ENCODE results near the gene NEURL4. TPM values are rescaled to one million over a fixed set of nuclear protein-coding genes. Genes with fewer than 3 reads are reported as not detected.

Gene NEURL4
- total and polyA plus RNA-seq, 9 donors: 13.3 to 21.7 (median 18.8) TPM

DNA sequence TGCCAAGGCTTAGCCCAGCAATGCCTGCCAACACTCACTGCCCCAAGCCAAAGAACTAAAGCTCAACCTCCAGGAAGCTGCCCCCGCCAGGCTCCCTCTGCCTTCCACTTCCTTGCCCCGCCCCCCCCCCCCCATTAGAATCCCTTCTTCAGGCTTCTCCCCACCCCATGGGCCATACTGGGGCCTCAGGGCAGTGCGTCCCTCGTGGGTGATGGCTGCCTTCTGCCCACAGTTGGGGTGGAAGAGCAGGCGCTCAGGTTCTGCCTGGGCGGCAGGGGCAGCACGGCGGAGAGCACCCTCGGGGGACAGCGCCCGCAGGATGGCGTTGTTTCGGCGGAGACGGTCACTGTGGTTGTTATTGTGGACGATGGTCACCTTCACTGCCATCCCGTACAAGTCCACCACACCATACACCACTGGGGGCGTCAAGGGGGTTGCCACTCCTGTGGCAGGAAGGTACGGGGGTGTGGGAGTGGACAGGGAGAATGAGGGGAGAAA lies 4.1 kb downstream of the NEURL4 start:
- no peaks in the 10 kb centered on the region for H3K9me3 ChIP-seq (replicated peaks; ENCODE audit: control insufficient read depth, low read depth, low read length)
- H3K4me3 ChIP-seq (ENCODE audit: low read length): no peak overlapping the region
- WGBS (ENCODE audit: insufficient coverage): 86% methylated on average over 1 of the region's 19 CpGs
- H3K4me1 ChIP-seq (ENCODE audit: control insufficient read depth, insufficient read depth, low read length): peaks cover 8% of the 10 kb centered on the region
- peaks cover 73% of the 10 kb centered on the region for H3K36me3 ChIP-seq (ENCODE audit: control insufficient read depth, insufficient read depth, low read length)
- no peak overlapping the region for H3K27ac ChIP-seq (ENCODE audit: low read length)
- DNase-seq: no peak
- H3K27me3 ChIP-seq (ENCODE audit: control insufficient read depth, insufficient read depth, low read length): no peaks in the 10 kb centered on the region

- Histone ChIP-seq H3K9me3 (replicated peaks; ENCODE audit: control insufficient read depth, low read depth, low read length) (no peaks in the 10 kb centered on the region), H3K27ac (ENCODE audit: low read length) (no peak overlapping the region), H3K4me1 (ENCODE audit: control insufficient read depth, insufficient read depth, low read length) (peaks cover 8% of the 10 kb centered on the region), H3K4me3 (ENCODE audit: low read length) (no peak overlapping the region), H3K27me3 (ENCODE audit: control insufficient read depth, insufficient read depth, low read length) (no peaks in the 10 kb centered on the region), H3K36me3 (ENCODE audit: control insufficient read depth, insufficient read depth, low read length) (peaks cover 75% of the 10 kb centered on the region)
- no CpG with 5 or more reads among the region's 3 CpGs for WGBS (ENCODE audit: insufficient coverage)
- DNase-seq: no peak
These were observed 4.7 kb downstream of the NEURL4 start for GRCh38 chr17:7324438-7324779.

DNA sequence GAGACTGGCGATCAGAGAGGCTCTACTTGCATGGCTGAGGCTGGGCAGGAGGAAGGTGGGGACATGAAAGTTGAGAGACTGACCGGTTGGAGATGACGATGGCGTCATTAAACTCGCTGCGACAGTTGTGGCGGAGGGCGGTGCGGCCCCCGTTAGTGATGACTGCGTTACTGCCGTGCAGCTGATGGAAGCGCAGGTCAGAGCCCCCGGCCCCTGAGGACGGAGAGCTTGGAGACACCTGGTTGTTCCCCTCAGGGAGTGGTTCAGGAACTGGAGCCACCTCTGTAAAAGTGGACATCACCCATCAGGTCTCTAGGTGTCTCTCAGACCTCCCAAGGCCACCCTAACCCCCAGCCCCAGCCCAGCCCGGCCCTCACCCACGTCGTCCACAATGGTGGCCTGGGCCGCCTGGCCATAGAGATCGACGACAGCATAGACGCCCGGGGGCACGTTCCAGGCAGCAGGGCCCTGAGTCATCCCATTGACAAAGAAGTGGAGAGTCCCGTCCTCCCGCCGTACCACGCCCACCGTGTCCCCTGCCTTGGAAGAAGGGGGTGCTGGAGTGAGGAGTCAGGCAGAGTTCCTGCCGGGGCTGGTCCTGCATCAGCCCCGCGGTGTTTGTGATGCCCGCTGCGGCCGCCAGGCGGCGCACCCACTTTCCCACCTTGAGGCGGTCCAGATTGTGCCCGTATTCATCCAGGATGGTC lies 5.3 kb downstream of the NEURL4 start:
- no peak overlapping the region for H3K4me3 ChIP-seq (ENCODE audit: low read length)
- H3K4me1 ChIP-seq (ENCODE audit: control insufficient read depth, insufficient read depth, low read length): peaks cover 8% of the 10 kb centered on the region
- no peaks in the 10 kb centered on the region for H3K27me3 ChIP-seq (ENCODE audit: control insufficient read depth, insufficient read depth, low read length)
- WGBS (ENCODE audit: insufficient coverage): 67% methylated on average over 36 of the region's 39 CpGs
- peaks cover 78% of the 10 kb centered on the region for H3K36me3 ChIP-seq (ENCODE audit: control insufficient read depth, insufficient read depth, low read length)
- DNase-seq: no peak
- no peaks in the 10 kb centered on the region for H3K9me3 ChIP-seq (replicated peaks; ENCODE audit: control insufficient read depth, low read depth, low read length)
- H3K27ac ChIP-seq (ENCODE audit: low read length): no peak overlapping the region

DNA sequence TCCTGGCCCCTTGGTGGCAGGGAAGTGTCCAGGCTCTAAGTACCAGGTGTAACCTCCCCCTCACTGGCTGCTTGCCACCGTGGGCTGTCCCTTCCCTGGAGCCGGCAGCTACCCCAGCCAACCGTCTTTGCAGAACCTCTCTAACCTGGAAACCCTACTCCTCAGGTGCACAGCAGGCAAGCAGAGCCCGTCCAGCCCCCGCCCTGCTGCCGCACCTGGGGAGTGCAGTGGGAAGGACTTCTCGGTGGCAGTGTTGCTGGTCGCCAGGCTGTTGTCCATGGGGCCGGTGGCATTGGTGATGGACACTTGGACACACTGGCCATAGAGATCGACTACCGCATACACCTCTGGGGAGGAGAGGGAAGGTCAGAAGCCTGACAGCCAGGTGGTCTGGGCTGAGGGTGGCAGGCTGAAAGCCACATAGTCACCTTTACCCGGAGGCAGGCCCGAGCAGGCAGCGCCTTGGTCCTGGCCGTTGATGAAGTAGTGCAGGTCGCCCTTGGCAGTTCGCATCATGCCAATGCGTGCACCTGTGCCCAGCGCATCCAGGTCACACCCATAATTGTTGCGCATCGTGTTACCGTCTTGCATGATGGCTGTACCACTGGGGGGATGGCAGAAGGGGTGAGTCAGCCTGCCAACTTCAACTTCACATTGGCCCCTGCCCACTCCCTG lies 6.5 kb downstream of the NEURL4 start:
- WGBS (ENCODE audit: insufficient coverage): 95% methylated on average over 15 of the region's 22 CpGs
- Histone ChIP-seq H3K4me1 (ENCODE audit: control insufficient read depth, insufficient read depth, low read length) (no peaks in the 10 kb centered on the region), H3K27me3 (ENCODE audit: control insufficient read depth, insufficient read depth, low read length) (no peaks in the 10 kb centered on the region), H3K36me3 (ENCODE audit: control insufficient read depth, insufficient read depth, low read length) (peaks cover 90% of the 10 kb centered on the region), H3K27ac (ENCODE audit: low read length) (no peak overlapping the region), H3K9me3 (replicated peaks; ENCODE audit: control insufficient read depth, low read depth, low read length) (no peaks in the 10 kb centered on the region), H3K4me3 (ENCODE audit: low read length) (no peak overlapping the region)
- no peak for DNase-seq

DNA sequence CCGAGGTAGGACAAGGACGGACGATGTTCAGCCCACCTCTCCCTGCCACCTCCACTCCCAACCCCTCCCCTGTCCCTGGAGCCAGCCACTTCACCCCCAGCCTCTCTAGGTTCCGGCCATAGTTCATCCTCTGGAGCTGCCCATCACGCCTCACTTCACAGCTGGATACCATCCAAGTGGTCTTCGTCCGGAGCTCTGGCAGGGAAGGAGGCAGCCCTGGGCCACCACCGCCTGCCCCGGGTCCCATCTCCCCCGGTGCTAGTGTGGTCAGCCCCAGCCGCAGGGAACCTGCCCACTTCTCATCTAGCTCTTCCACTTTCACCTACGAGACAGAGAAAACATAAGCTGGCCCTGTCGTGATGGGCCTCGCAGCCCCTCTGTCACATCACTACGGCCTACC lies 7.7 kb downstream of the NEURL4 start:
- Histone ChIP-seq H3K36me3 (ENCODE audit: control insufficient read depth, insufficient read depth, low read length) (peaks cover 89% of the 10 kb centered on the region), H3K4me3 (ENCODE audit: low read length) (no peak overlapping the region), H3K4me1 (ENCODE audit: control insufficient read depth, insufficient read depth, low read length) (no peaks in the 10 kb centered on the region), H3K27ac (ENCODE audit: low read length) (no peak overlapping the region), H3K27me3 (ENCODE audit: control insufficient read depth, insufficient read depth, low read length) (no peaks in the 10 kb centered on the region), H3K9me3 (replicated peaks; ENCODE audit: control insufficient read depth, low read depth, low read length) (no peaks in the 10 kb centered on the region)
- no peak for DNase-seq
- WGBS (ENCODE audit: insufficient coverage): 90% methylated on average over 14 of the region's 15 CpGs

DNA sequence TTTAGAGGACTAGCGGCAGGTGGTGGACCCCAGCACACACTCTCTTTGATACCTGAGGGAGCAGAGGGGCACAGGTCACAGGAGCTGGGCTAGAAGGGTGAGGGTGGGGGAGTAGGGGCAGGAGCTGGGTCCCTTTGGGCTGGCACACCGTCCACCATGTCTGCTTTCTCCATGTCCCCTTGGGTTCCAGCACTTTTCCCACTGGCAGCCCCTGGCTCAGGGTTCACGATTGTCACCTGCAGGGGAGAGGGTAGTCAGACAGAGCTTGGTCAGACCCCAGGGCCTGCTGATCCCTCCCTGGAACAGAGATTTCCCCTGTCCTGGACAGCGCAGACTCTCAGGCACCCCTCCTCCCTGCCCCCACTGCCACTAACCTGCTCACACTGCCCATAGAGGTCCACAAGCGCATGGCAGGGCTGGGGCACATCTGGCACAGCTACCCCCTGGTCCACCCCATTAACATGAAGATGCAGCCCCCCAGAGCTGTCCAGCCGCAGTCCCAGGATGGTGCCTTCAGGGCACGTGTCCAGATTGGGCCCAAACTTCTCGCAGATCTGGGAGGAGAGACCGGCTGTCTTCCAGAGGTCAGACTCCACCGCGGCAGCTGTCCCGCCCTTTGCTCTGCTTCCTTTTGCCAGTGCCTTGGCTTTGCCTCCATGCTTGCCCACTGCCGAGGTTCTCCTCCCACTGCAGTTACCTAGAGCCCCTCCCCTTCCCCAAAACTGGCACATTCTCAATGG lies 10.8 kb downstream of the NEURL4 start:
- H3K27ac ChIP-seq (ENCODE audit: low read length): no peak overlapping the region
- 93% methylated on average over 11 of the region's 13 CpGs for WGBS (ENCODE audit: insufficient coverage)
- DNase-seq: no peak
- H3K4me1 ChIP-seq (ENCODE audit: control insufficient read depth, insufficient read depth, low read length): peaks cover 22% of the 10 kb centered on the region
- no peak overlapping the region for H3K4me3 ChIP-seq (ENCODE audit: low read length)
- H3K36me3 ChIP-seq (ENCODE audit: control insufficient read depth, insufficient read depth, low read length): peaks cover 76% of the 10 kb centered on the region
- H3K9me3 ChIP-seq (replicated peaks; ENCODE audit: control insufficient read depth, low read depth, low read length): no peaks in the 10 kb centered on the region
- no peaks in the 10 kb centered on the region for H3K27me3 ChIP-seq (ENCODE audit: control insufficient read depth, insufficient read depth, low read length)

DNA sequence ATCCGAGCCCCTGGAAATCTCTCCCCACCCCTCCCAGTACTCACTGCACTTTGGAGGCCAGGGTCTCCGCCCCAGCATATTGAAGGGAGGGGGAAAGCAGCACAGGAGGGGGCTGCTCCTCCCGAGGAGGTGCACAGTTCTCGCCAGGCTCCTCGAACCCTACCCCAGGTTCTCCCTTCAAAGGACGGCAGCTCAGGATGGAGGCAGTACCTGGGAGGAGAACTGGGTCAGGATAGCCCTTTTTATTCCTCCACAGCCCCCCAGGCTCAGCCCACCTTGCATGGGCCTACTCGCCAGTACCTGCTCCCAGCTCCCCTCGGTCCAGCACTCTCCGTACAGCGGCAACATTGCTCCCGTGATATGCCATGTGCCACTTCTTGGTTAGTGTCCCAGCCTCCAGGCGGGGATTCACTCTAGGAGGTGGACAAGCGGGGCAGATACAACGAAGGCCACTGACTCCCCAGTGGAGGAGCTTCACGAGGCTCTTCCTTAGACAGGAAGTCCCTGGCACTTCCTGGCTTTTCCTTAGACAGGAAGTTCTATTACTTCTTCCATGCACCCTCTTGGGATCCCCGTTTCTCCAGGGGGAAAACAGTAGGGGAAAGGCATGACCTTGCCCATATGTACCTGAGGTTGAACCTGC lies 11.9 kb downstream of the NEURL4 start:
- Histone ChIP-seq H3K4me3 (ENCODE audit: low read length) (no peak overlapping the region), H3K9me3 (replicated peaks; ENCODE audit: control insufficient read depth, low read depth, low read length) (no peaks in the 10 kb centered on the region), H3K27me3 (ENCODE audit: control insufficient read depth, insufficient read depth, low read length) (no peaks in the 10 kb centered on the region), H3K4me1 (ENCODE audit: control insufficient read depth, insufficient read depth, low read length) (peaks cover 24% of the 10 kb centered on the region), H3K27ac (ENCODE audit: low read length) (no peak overlapping the region), H3K36me3 (ENCODE audit: control insufficient read depth, insufficient read depth, low read length) (peaks cover 76% of the 10 kb centered on the region)
- WGBS (ENCODE audit: insufficient coverage): 92% methylated on average over 11 of the region's 16 CpGs
- no peak for DNase-seq

DNA sequence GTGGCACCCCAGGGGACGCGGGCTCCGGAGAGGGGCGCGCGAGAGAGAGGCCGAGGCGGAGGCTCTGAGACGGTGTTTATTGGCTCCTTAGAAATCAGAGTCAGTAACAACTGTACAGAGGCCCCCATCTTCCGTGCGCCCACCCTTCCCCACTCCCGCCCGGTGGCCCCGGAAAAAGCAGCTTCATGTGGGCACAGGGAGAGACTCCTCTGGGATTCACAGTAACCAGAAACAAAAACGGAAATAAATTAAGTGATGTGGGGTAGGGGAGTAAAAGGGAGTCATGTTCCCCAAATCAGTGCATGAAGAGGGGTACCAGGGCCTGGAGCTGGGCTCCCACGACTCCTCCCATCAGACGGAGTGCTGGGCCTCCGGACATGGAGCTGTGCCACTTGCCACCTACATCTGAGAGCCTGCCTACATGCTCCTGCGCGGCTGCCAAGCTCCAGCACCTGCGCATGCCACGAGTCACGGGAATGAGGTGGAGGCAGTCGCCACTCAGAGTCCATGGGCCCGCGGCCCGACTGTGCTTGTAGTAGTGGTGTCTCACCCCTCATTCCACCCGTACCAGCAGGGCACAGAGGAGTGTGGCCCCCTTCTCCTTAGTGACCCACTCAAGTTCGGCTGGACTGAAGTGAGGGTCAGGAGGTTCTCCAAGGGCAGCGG lies 13.4 kb downstream of the NEURL4 start:
- Histone ChIP-seq H3K4me3 (ENCODE audit: low read length) (peak overlapping the region; percentile 76), H3K27ac (ENCODE audit: low read length) (peak overlapping the region; percentile 80), H3K9me3 (replicated peaks; ENCODE audit: control insufficient read depth, low read depth, low read length) (no peaks in the 10 kb centered on the region), H3K36me3 (ENCODE audit: control insufficient read depth, insufficient read depth, low read length) (peaks cover 75% of the 10 kb centered on the region), H3K27me3 (ENCODE audit: control insufficient read depth, insufficient read depth, low read length) (no peaks in the 10 kb centered on the region), H3K4me1 (ENCODE audit: control insufficient read depth, insufficient read depth, low read length) (peaks cover 24% of the 10 kb centered on the region)
- WGBS (ENCODE audit: insufficient coverage): 79% methylated on average over 9 of the region's 30 CpGs
- DNase-seq: no peak

GRCh38 chr17:7314719-7315569 lies 14.2 kb downstream of the NEURL4 start, which contains the start of gene GPS2:
Gene GPS2, minus strand, starts transcription at chr17:7315360. Its CDS starts 308 bp downstream, at chr17:7315052.
- H3K27ac ChIP-seq (ENCODE audit: low read length): peak within 1 kb of the TSS; percentile 80
- no peaks in the 10 kb centered on the region for H3K9me3 ChIP-seq (replicated peaks; ENCODE audit: control insufficient read depth, low read depth, low read length)
- peak; percentile 94 for DNase-seq
- no peaks in the 10 kb centered on the region for H3K27me3 ChIP-seq (ENCODE audit: control insufficient read depth, insufficient read depth, low read length)
- peaks cover 75% of the 10 kb centered on the region for H3K36me3 ChIP-seq (ENCODE audit: control insufficient read depth, insufficient read depth, low read length)
- H3K4me3 ChIP-seq (ENCODE audit: low read length): peak within 1 kb of the TSS; percentile 76
- WGBS (ENCODE audit: insufficient coverage): under 1% methylated on average over 92 of the region's 95 CpGs
- peaks cover 26% of the 10 kb centered on the region for H3K4me1 ChIP-seq (ENCODE audit: control insufficient read depth, insufficient read depth, low read length)
